Ishikawa (cell line): ENCODE data around the gene AP4S1.

ENCODE experiments used
- CEBPB ChIP-seq: IDR thresholded peaks from 2 replicates; pipeline ENCODE4 v1.6.1; 2012
- EP300 ChIP-seq: IDR thresholded peaks from 2 replicates; pipeline ENCODE4 v1.6.1; 2012; ENCODE audit warnings: borderline replicate concordance
- RAD21 ChIP-seq: IDR thresholded peaks from 2 replicates; pipeline ENCODE4 v1.6.1; 2012; ENCODE audit warnings: low read depth
- TAF1 ChIP-seq: IDR thresholded peaks from 2 replicates; pipeline ENCODE4 v1.6.1; 2012; ENCODE audit warnings: low read depth, mild to moderate bottlenecking
- TF ChIP-seq, protein P1 (sequence below): IDR thresholded peaks from 2 replicates; pipeline ENCODE4 v1.6.1; 2012
- TF ChIP-seq, protein P2 (sequence below): IDR thresholded peaks from 2 replicates; pipeline ENCODE4 v1.6.1; 2012

DNA sequence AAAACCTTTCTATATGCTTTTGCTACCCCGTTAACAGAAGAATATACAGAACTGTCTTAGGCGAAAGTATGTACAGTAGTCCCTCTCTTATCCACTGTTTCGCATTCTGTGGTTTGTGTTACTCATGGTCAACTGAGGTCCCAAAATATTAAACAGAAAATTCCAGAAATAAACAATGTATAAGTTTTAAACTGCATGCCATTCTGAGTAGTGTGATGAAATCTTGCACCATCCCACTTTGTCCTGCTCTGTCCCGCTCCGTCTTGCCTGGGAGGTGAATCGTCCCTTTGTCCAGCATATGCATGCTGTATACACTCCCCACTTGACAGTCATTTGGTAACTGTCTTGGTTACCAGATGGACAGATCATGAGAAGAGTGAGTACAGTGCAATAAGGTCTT, 70.8 kb downstream of the AP4S1 start:
- TF ChIP-seq, protein P1, sequence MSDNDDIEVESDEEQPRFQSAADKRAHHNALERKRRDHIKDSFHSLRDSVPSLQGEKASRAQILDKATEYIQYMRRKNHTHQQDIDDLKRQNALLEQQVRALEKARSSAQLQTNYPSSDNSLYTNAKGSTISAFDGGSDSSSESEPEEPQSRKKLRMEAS = no peak
- TF ChIP-seq, protein P2, sequence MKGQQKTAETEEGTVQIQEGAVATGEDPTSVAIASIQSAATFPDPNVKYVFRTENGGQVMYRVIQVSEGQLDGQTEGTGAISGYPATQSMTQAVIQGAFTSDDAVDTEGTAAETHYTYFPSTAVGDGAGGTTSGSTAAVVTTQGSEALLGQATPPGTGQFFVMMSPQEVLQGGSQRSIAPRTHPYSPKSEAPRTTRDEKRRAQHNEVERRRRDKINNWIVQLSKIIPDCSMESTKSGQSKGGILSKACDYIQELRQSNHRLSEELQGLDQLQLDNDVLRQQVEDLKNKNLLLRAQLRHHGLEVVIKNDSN = no peak
- TF ChIP-seq EP300 = no peak
- TF ChIP-seq TAF1 = no peak
- no peak for TF ChIP-seq CEBPB
- TF ChIP-seq RAD21 = no peak
